BLaER1 treated with 17β-estradiol and CSF1 and Interleukin-3, amounts not matched to agents 10 nM and 100 nM (cell line): ENCODE data around the gene AKAP1.
A peak's percentile ranks its signal among the peaks of the same experiment; 100 is the strongest.

Source experiments
- H3K27ac ChIP-seq, 11 experiments: shearing (Covaris generic); formaldehyde crosslinking; 2 replicates each; pipeline ENCODE4 v1.8.1; 2022
- H3K27me3 ChIP-seq, 11 experiments: shearing (Covaris generic); formaldehyde crosslinking; 2 replicates each; pipeline ENCODE4 v1.8.1; 2022
- H3K36me3 ChIP-seq, 11 experiments: shearing (Covaris generic); formaldehyde crosslinking; 2 replicates each; pipeline ENCODE4 v1.8.1; 2022
- H3K4me1 ChIP-seq, 10 experiments: shearing (Covaris generic); formaldehyde crosslinking; 2 replicates each; pipeline ENCODE4 v1.8.1; 2022
- H3K4me2 ChIP-seq, 11 experiments: shearing (Covaris generic); formaldehyde crosslinking; 2 replicates each; pipeline ENCODE4 v1.8.1; 2022
- H3K4me3 ChIP-seq, 10 experiments: shearing (Covaris generic); formaldehyde crosslinking; 2 replicates each; pipeline ENCODE4 v1.8.1; 2022
- H3K9ac ChIP-seq, 11 experiments: shearing (Covaris generic); formaldehyde crosslinking; 2 replicates each; pipeline ENCODE4 v1.8.1; 2022
- H3K9me3 ChIP-seq, 11 experiments: shearing (Covaris generic); formaldehyde crosslinking; replicated peaks in 1 of 11; 2 replicates each; pipeline ENCODE4 v1.8.1; 2022
- H4K20me1 ChIP-seq, 11 experiments: shearing (Covaris generic); formaldehyde crosslinking; 2 replicates each; pipeline ENCODE4 v1.8.1; 2022
- Cebpa-rat ChIP-seq, 11 experiments: shearing (Covaris generic); IDR thresholded peaks; 2 replicates each; pipeline ENCODE4 v1.8.1; 2022

The AKAP1 gene

DNA sequence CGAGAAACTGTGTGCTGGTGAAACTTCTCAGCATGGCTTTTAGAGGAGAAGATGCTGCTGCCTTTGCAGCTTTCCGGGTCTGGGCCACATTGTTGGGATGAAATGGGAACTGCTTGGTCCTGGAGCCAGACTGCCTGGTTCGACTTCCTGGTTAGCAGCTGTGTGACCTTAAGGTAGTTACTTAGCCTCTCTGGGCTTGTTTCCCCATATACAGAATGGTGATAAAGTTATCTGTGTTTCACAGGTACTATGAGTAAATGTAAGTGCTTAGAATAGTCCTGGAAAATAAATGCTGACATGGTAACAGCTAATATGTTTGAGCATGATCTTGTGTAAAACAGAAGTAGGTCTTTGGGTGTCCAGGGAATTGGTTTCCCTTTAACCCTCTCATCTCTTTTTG, 26.3 kb downstream of the AKAP1 start:
- H3K9ac ChIP-seq, result peak overlapping the region in 5 of 11 experiments; percentile 3 to 53 (median 44); a peak in 6 of 22 replicates
- H3K4me3 ChIP-seq, result no peak overlapping the region
- TF ChIP-seq Cebpa-rat (IDR thresholded peaks at IDR 0.05), result no peak
- H3K4me1 ChIP-seq, result peaks cover 22 to 45% (median 39%) of the 10 kb centered on the region in 10 experiments
- H3K9me3 ChIP-seq, result no peaks in the 10 kb centered on the region
- peaks cover 42 to 88% (median 75%) of the 10 kb centered on the region in 11 experiments for H3K36me3 ChIP-seq
- H3K27ac ChIP-seq, result peak overlapping the region in 4 of 11 experiments; percentile 25 to 48 (median 34); a peak in 7 of 22 replicates
- H4K20me1 ChIP-seq, result peaks cover 0 to 91% (median 63%) of the 10 kb centered on the region in 11 experiments; a peak in 20 of 22 replicates
- H3K4me2 ChIP-seq, result peak overlapping the region in 10 of 11 experiments; percentile 29 to 88 (median 62); a peak in 21 of 22 replicates
- H3K27me3 ChIP-seq, result no peaks in the 10 kb centered on the region

DNA sequence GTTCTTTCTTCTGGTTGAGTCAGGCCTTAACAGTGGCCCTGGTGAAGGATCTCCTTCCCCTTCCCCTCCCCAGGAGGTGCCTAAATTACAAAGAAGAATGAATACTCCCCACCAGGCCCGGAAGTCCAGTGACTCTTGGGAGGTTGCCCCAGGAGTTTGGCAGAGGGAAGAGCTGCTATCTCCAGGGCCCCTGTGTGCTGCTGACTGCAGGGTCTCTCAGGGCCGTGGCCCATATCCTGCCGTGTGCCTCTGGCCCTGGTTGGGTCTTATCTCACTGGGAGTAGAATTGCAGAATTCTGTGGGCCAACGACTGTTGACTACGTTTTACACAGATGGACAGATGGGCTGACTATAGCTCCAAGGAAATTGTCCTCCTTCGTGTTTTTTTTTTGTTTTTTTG, 28.0 kb downstream of the AKAP1 start:
- H3K36me3 ChIP-seq, result peaks cover 58 to 88% (median 75%) of the 10 kb centered on the region in 11 experiments
- H3K4me3 ChIP-seq, result no peak overlapping the region
- TF ChIP-seq Cebpa-rat (IDR thresholded peaks at IDR 0.05), result no peak

GRCh38 chr17:57113656-57114055, 28.6 kb downstream of the AKAP1 start:
- peaks cover 22 to 40% (median 37%) of the 10 kb centered on the region in 10 experiments for H3K4me1 ChIP-seq
- H3K27ac ChIP-seq, result no peak overlapping the region
- H3K4me2 ChIP-seq, result no peak overlapping the region
- no peak overlapping the region for H3K9ac ChIP-seq
- no peak for TF ChIP-seq Cebpa-rat (IDR thresholded peaks at IDR 0.05)
- H3K9me3 ChIP-seq, result no peaks in the 10 kb centered on the region
- peaks cover 0 to 70% (median 41%) of the 10 kb centered on the region in 11 experiments; a peak in 20 of 22 replicates for H4K20me1 ChIP-seq
- peaks cover 64 to 88% (median 78%) of the 10 kb centered on the region in 11 experiments for H3K36me3 ChIP-seq
- H3K4me3 ChIP-seq, result no peak overlapping the region
- H3K27me3 ChIP-seq, result no peaks in the 10 kb centered on the region

More for the DNA sequence above, 28.0 kb downstream of the AKAP1 start:
- H3K27me3 ChIP-seq, result no peaks in the 10 kb centered on the region
- H3K4me2 ChIP-seq, result no peak overlapping the region
- H3K9me3 ChIP-seq, result no peaks in the 10 kb centered on the region
- H3K4me1 ChIP-seq, result peaks cover 22 to 45% (median 39%) of the 10 kb centered on the region in 10 experiments
- no peak overlapping the region for H3K27ac ChIP-seq
- H3K9ac ChIP-seq, result no peak overlapping the region
- H4K20me1 ChIP-seq, result peaks cover 0 to 77% (median 47%) of the 10 kb centered on the region in 11 experiments; a peak in 20 of 22 replicates

- Histone ChIP-seq H3K4me2 (no peak overlapping the region), H4K20me1 (peaks cover 0 to 65% (median 36%) of the 10 kb centered on the region in 11 experiments; a peak in 20 of 22 replicates), H3K36me3 (peaks cover 69 to 91% (median 81%) of the 10 kb centered on the region in 11 experiments), H3K27me3 (no peaks in the 10 kb centered on the region), H3K9me3 (no peaks in the 10 kb centered on the region), H3K4me1 (peaks cover 20 to 35% (median 32%) of the 10 kb centered on the region in 10 experiments), H3K9ac (no peak overlapping the region), H3K4me3 (no peak overlapping the region), H3K27ac (no peak overlapping the region)
- TF ChIP-seq Cebpa-rat (IDR thresholded peaks at IDR 0.05), result no peak
Observed at GRCh38 chr17:57114085-57114673, 29.1 kb downstream of the AKAP1 start.

- TF ChIP-seq Cebpa-rat (IDR thresholded peaks at IDR 0.05), result no peak
- H3K27ac ChIP-seq, result no peak overlapping the region
- peaks cover 8 to 23% (median 20%) of the 10 kb centered on the region in 10 experiments; a peak in 18 of 20 replicates for H3K4me1 ChIP-seq
- H3K36me3 ChIP-seq, result peaks cover 81 to 98% (median 93%) of the 10 kb centered on the region in 11 experiments
- no peaks in the 10 kb centered on the region for H3K9me3 ChIP-seq
- no peak overlapping the region for H3K4me2 ChIP-seq
- H3K27me3 ChIP-seq, result no peaks in the 10 kb centered on the region
- peaks cover 0 to 53% (median 24%) of the 10 kb centered on the region in 11 experiments; a peak in 18 of 22 replicates for H4K20me1 ChIP-seq
- no peak overlapping the region for H3K4me3 ChIP-seq
- H3K9ac ChIP-seq, result no peak overlapping the region
Observed at GRCh38 chr17:57115377-57115776, 30.3 kb downstream of the AKAP1 start.

GRCh38 chr17:57115916-57116315, 30.9 kb downstream of the AKAP1 start:
- Histone ChIP-seq H3K27me3 (no peaks in the 10 kb centered on the region), H3K9ac (no peak overlapping the region), H3K36me3 (peaks cover 87 to 100% (median 98%) of the 10 kb centered on the region in 11 experiments), H3K4me2 (no peak overlapping the region), H3K4me1 (peaks cover 7 to 18% (median 14%) of the 10 kb centered on the region in 10 experiments; a peak in 18 of 20 replicates), H3K4me3 (no peak overlapping the region), H3K27ac (no peak overlapping the region), H3K9me3 (no peaks in the 10 kb centered on the region), H4K20me1 (peaks cover 0 to 48% (median 18%) of the 10 kb centered on the region in 11 experiments; a peak in 15 of 22 replicates)
- no peak for TF ChIP-seq Cebpa-rat (IDR thresholded peaks at IDR 0.05)

DNA sequence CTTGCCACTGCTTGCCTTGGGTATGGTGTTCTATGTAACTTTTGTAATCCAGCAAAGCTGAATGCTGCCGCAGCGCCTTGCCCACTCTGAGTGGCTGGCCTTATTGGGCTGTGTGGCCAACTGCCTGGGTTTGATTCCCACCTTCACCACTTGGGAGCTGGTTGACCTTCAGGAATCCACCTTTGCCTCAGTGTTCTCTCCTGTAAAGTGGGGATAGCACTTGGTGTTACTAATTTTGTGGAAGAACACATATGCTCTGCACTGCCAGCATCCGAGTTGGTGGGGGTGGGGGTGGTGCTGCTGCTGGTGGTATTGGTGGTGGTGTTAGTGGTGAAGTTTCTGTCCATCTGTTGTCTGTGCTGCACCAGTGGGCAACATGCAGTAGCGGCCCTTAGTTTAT, 32.8 kb downstream of the AKAP1 start:
- Histone ChIP-seq H3K36me3 (peaks cover 86 to 100% (median 98%) of the 10 kb centered on the region in 11 experiments), H3K9me3 (no peaks in the 10 kb centered on the region), H3K27ac (no peak overlapping the region), H3K9ac (no peak overlapping the region), H3K4me2 (no peak overlapping the region), H3K4me1 (no peaks in the 10 kb centered on the region; a peak in 1 of 20 replicates), H3K4me3 (no peak overlapping the region), H4K20me1 (peaks cover 0 to 34% (median 11%) of the 10 kb centered on the region in 11 experiments; a peak in 10 of 22 replicates), H3K27me3 (no peaks in the 10 kb centered on the region)
- TF ChIP-seq Cebpa-rat (IDR thresholded peaks at IDR 0.05), result no peak

DNA sequence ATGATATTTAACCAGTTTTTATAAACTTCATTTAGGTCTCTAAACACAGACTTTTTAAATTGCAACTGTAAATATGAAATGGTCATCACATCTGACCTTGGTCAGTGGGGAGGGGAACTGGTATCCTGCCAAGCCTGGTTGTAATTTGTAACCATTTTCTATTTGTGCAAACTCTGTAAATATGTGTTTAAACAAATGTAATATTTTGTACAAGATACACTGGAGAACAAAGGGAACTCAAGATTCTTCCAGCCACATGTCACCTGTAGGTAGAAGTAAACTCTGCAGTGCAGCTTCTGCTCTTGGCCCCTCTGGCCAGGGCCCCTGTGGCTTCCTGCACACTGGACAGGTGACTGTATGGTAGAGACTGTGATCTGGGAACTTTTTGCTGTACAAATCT, 35.8 kb downstream of the AKAP1 start:
- no peak overlapping the region for H3K27ac ChIP-seq
- no peak overlapping the region for H3K4me3 ChIP-seq
- no peaks in the 10 kb centered on the region for H3K9me3 ChIP-seq
- no peaks in the 10 kb centered on the region for H3K4me1 ChIP-seq
- TF ChIP-seq Cebpa-rat (IDR thresholded peaks at IDR 0.05), result no peak
- no peaks in the 10 kb centered on the region for H3K27me3 ChIP-seq
- peaks cover 81 to 100% (median 98%) of the 10 kb centered on the region in 11 experiments for H3K36me3 ChIP-seq
- no peak overlapping the region for H3K4me2 ChIP-seq
- H4K20me1 ChIP-seq, result peaks cover 0 to 12% (median 0%) of the 10 kb centered on the region in 11 experiments; a peak in 5 of 22 replicates
- H3K9ac ChIP-seq, result no peak overlapping the region

- H3K4me2 ChIP-seq, result no peak overlapping the region
- H3K4me1 ChIP-seq, result no peaks in the 10 kb centered on the region
- TF ChIP-seq Cebpa-rat (IDR thresholded peaks at IDR 0.05), result no peak
- H3K9me3 ChIP-seq, result no peaks in the 10 kb centered on the region
- H3K27ac ChIP-seq, result no peak overlapping the region
- peaks cover 0 to 14% (median 0%) of the 10 kb centered on the region in 11 experiments; a peak in 5 of 22 replicates for H4K20me1 ChIP-seq
- no peak overlapping the region for H3K9ac ChIP-seq
- no peaks in the 10 kb centered on the region for H3K27me3 ChIP-seq
- no peak overlapping the region for H3K4me3 ChIP-seq
- H3K36me3 ChIP-seq, result peaks cover 77 to 100% (median 97%) of the 10 kb centered on the region in 11 experiments
Observed at GRCh38 chr17:57121308-57122042, 36.4 kb downstream of the AKAP1 start.
